Measurements from ENCODE around the gene SPATA2L. TPM values are rescaled to one million over a fixed set of nuclear protein-coding genes. Genes with fewer than 3 reads are reported as not detected.

SPATA2L gene
- total RNA-seq, 1 experiment from 2014 or later: 15.3 TPM

- peaks cover 12% of the 10 kb centered on the region for H4K20me1 ChIP-seq (ENCODE audit: insufficient read depth)
- POLR2A ChIA-PET (ENCODE audit: unreplicated experiment): no interaction called here
- 0 out of 2 replicates have a peak, but pooled peaks cover 4% of the 10 kb centered on the region for H3K36me3 ChIP-seq (ENCODE audit: low read depth)
- TF ChIP-seq, protein P1, sequence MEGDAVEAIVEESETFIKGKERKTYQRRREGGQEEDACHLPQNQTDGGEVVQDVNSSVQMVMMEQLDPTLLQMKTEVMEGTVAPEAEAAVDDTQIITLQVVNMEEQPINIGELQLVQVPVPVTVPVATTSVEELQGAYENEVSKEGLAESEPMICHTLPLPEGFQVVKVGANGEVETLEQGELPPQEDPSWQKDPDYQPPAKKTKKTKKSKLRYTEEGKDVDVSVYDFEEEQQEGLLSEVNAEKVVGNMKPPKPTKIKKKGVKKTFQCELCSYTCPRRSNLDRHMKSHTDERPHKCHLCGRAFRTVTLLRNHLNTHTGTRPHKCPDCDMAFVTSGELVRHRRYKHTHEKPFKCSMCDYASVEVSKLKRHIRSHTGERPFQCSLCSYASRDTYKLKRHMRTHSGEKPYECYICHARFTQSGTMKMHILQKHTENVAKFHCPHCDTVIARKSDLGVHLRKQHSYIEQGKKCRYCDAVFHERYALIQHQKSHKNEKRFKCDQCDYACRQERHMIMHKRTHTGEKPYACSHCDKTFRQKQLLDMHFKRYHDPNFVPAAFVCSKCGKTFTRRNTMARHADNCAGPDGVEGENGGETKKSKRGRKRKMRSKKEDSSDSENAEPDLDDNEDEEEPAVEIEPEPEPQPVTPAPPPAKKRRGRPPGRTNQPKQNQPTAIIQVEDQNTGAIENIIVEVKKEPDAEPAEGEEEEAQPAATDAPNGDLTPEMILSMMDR (conservative IDR thresholded peaks at IDR 0.05): no peak
- TF ChIP-seq EZH2 (IDR thresholded peaks at IDR 0.05; ENCODE audit: low read depth): no peak
- H2AFZ ChIP-seq: no peak overlapping the region
- peak in 1 of 2 experiments; percentile 83 for DNase-seq
- intact Hi-C loops (cut with micrococcal nuclease; ENCODE audit: unreplicated experiment): no loop called here
- H3K9me3 ChIP-seq (ENCODE audit: insufficient read depth, low read depth): no peaks in the 10 kb centered on the region
- no peaks in the 10 kb centered on the region for H3K9me2 ChIP-seq (ENCODE audit: insufficient read depth)
- CTCF ChIA-PET: interaction anchor here (0.6 kb wide), 2 partner anchors 32 to 331 kb away, joined by 3 to 4 read pairs; no protein-coding TSS in a partner anchor
- no peak overlapping the region for H3K27ac ChIP-seq
- no peaks in the 10 kb centered on the region; the same call in 1 of the 2 replicates for H3F3A ChIP-seq (ENCODE audit: insufficient read depth, low read depth)
- H3K4me1 ChIP-seq (replicated peaks; ENCODE audit: insufficient read depth): no peaks in the 10 kb centered on the region
- 0 out of 2 replicates have a peak, but pooled peaks cover 5% of the 10 kb centered on the region for H3K79me2 ChIP-seq (ENCODE audit: low read depth)
- H3K4me3 ChIP-seq: no peak overlapping the region
- no peak overlapping the region for H3K4me2 ChIP-seq
- BruUV-seq (replicated peaks): no TSS peak
- no peaks in the 10 kb centered on the region for H3K27me3 ChIP-seq (ENCODE audit: insufficient read depth, low read depth)
These were observed 54.6 kb downstream of the SPATA2L start for GRCh38 chr16:89646906-89647305.

Other genes with a start within 250 kb of the SPATA2L start
- 206 and 220 TPM in 2 replicates for gene ANKRD11, start 211.1 kb downstream of the SPATA2L start, total RNA-seq (2021)
- 160 and 198 TPM in 2 replicates for gene SPG7, start 193.3 kb downstream of the SPATA2L start, total RNA-seq (2021)
- gene RPL13, start 141.0 kb downstream of the SPATA2L start, total RNA-seq (2021): 2,045 and 3,124 TPM in 2 replicates
- gene CPNE7, start 125.9 kb downstream of the SPATA2L start, total RNA-seq (2021): 19.5 and 27.8 TPM in 2 replicates
- not detected in 2 replicates for gene DPEP1, start 88.1 kb downstream of the SPATA2L start, total RNA-seq (2021)
- gene CHMP1A, start 44.0 kb downstream of the SPATA2L start, total RNA-seq (2021): 151 and 237 TPM in 2 replicates
- gene SPATA33, start 43.9 kb downstream of the SPATA2L start, total RNA-seq (2021): 21.0 and 25.6 TPM in 2 replicates
- gene CDK10, start 15.0 kb downstream of the SPATA2L start, total RNA-seq (2021): 76.6 and 110 TPM in 2 replicates
- gene VPS9D1, start 19.2 kb upstream of the SPATA2L start, total RNA-seq (2021): 15.2 and 20.4 TPM in 2 replicates
- 28.8 and 32.0 TPM in 2 replicates for gene ZNF276, start 19.8 kb upstream of the SPATA2L start, total RNA-seq (2021)
- gene FANCA, start 114.9 kb upstream of the SPATA2L start, total RNA-seq (2021): 61.6 and 79.9 TPM in 2 replicates
- 34.5 and 48.6 TPM in 2 replicates for gene SPIRE2, start 126.8 kb upstream of the SPATA2L start, total RNA-seq (2021)
- gene TCF25, start 171.9 kb upstream of the SPATA2L start, total RNA-seq (2021): 298 and 347 TPM in 2 replicates
- 34.3 and 45.2 TPM in 2 replicates for gene MC1R, start 217.2 kb upstream of the SPATA2L start, total RNA-seq (2021)
- gene TUBB3, start 221.6 kb upstream of the SPATA2L start, total RNA-seq (2021): 79.6 and 105 TPM in 2 replicates
- 59.6 and 66.9 TPM in 2 replicates for gene DEF8, start 247.1 kb upstream of the SPATA2L start, total RNA-seq (2021)